NCI-H2029 (cell line): ENCODE data around the gene OR10V1.
A peak's percentile ranks its signal among the peaks of the same experiment; 100 is the strongest.
"Not testable (repeated sequence)": the region's sequence is repeated elsewhere in the genome, so short reads cannot be mapped to it uniquely, and the experiment has no call there.

Experiments
- DNase-seq: peaks from one replicate; lab custom pipeline; 2025; lab: John Stamatoyannopoulos, UW

The OR10V1 gene

DNA sequence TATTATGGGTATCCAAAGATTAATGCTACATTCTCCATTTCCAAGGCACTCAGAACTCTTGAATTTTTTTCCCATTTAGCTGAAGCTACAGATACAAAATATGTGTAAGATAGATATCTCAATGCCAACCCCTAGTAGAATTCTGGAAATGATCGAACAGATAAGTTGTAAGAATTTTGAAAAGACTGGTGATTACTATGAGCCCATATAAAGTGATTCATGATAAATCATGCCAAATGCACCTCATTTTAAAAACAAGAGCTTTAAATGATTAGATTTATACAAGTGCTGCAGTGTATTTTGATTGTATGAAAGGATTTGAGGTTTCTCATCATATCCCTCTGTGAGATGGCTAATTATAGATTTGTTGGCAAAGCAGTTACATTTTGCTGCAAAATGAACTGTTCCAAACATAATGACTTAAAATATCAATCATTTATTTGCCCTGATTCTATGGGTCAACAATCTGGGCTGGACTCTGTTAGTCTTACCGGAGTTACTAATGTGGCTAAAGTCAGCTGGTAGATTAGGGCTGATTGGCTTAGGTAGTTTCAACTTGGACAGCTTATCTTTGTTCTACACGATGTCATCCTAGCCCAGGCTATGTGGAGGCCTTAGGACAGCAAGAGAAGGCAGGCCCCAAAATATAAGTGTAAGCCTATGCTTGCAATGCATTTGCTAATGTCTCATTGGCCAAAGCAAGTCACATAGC lies 3.4 kb downstream of the OR10V1 start:
- no peak for DNase-seq

DNA sequence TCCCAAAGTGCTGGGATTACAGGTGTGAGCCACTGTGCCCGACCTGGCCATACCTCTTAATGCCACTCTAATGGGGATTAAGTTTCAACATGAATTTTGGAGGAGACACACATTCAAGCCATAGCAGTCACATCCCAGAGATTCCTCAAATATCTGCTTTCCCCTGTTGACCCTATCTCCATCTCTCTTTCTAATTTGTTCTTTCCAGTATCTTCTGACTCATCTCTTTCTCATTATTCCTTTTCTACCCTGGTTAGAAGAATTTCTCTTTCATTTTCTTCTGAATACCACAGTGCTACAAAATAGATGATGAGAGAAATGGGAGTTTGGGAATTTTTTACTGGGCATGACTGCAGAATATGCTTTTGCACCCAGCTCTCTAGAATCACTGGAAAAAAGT lies 5.1 kb downstream of the OR10V1 start:
- no peak for DNase-seq

DNA sequence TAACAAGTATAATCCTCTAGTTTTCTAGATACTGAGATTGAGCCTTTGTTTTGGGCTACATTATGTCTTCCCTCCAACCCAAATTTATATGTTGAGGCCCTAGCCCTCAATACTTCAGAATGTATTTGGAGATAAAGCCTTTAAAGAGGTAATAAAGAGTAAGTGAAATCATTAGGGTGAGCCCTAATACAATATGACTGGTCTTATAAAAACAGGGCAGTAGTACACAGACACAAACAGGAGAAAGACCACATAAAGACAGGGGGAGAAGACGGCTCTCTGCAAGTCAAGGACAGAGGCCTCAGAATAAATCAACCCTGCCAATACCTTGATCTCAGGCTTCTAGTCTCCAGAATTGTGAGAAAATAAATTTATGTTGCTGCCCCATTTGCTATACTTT lies 6.3 kb downstream of the OR10V1 start:
- no peak for DNase-seq

DNA sequence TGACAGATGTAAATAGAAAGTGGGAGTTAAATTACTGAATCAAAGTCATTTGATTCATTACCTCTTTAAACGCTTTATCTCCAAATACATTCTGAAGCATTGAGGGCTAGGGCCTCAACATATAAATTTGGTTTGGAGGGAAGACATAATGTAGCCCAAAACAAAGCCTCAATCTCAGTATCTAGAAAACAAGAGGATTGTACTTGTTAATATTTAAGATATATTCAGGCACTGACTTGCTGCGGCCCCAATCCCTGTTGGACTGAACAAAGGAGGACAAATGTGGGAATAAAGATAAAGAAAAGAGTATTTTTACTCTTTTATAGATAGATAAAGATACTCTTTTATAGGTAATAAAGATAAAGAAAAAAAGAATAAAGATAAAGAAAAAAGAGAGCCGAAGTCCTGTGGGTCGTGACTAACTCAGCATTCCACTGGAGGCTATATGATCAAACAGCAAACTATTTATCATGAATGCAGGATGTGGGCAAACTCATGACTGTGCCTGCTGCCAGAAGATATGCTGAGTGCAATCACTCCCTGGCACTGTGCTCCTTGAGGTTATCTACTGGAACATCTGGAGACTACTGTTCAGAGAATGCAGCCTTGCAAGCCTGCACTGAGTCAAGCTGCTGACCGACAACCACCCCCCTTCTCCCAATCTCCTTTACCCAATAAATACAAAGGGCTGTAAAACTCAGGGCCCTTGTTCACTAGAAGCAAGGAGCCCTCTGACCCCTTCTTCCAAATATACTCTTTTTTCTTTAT lies 6.9 kb downstream of the OR10V1 start:
- DNase-seq, result no peak

DNA sequence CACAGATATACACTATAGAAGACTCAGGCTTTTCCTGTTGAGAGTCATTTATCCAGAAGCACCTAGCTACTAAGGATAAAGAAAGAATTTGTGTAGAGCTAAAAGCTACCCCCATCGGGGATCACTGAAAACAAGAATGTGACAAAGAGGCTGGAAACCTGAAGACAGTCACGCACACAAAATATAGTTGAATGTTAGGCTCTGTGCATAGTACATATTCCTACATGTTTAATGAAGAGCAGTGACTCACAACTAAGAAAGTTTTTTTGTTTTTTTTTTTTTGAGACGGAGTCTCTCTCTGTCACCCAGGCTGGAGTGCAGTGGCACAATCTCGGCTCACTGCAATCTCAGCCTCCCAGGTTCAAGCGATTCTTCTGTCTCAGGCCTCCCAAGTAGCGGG lies 8.4 kb downstream of the OR10V1 start:
- no peak for DNase-seq

DNA sequence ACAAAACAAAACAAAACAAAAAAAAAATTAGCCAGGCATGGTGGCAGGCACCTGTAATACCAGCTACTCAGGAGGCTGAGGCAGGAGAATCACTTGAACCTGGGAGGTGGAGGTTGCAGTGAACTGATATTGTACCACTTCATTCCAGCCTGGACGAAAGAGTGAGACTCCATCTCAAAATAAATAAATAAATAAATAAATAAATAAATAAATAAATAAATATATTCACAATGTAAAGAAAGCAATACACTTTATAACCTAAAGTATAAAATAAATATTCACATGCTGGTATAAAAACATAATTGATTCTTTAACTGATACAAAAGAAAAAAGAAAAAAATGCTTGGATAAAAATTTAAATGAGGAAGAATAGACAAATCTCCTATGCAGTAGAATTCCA lies 10.1 kb downstream of the OR10V1 start:
- DNase-seq, result not testable (repeated sequence)

DNA sequence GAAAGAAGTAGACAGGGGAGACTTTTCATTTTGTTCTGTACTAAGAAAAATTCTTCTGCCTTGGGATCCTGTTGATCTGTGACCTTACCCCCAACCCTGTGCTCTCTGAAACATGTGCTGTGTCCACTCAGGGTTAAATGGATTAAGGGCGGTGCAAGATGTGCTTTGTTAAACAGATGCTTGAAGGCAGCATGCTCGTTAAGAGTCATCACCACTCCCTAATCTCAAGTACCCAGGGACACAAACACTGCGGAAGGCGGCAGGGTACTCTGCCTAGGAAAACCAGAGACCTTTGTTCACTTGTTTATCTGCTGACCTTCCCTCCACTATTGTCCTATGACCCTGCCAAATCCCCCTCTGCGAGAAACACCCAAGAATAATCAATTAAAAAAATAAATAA lies 13.5 kb downstream of the OR10V1 start:
- DNase-seq, result not testable (repeated sequence)

DNA sequence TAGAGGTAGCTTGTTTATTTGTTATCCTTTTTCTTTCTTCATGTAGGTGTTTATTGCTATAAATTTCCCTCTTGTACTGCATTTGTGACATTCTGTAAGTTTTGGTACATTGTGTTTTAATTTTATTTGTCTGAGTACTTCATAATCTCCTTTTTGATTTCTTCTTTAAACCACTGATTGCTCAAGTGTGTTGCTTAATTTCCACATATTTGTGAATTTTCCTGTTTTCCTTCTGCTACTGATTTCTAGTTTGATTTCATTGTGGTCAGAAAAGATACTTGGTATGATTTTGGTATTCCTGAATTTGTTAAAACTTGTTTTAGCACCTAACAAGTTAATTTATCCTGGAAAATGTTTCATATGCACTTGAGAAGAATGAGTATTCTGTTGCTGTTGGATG lies 15.1 kb downstream of the OR10V1 start:
- DNase-seq, result no peak

DNA sequence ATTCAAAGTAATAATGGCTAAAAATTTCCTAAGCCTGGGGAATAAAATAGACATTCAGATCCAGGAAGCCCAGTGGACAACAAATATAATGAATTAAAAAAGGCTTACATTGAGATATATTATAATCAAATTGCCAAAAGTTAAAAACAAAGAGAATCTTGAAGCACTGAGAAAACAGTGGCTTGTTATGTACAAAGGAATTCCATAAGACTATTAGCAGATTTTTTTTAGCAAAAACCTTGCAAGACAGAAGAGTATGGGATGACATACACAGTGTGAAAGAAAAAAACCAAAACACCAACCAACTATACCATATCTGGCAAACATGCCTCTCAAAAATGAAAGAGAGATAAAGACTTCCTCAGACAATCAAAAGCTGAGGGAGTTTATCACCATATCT lies 20.7 kb downstream of the OR10V1 start:
- DNase-seq, result no peak

DNA sequence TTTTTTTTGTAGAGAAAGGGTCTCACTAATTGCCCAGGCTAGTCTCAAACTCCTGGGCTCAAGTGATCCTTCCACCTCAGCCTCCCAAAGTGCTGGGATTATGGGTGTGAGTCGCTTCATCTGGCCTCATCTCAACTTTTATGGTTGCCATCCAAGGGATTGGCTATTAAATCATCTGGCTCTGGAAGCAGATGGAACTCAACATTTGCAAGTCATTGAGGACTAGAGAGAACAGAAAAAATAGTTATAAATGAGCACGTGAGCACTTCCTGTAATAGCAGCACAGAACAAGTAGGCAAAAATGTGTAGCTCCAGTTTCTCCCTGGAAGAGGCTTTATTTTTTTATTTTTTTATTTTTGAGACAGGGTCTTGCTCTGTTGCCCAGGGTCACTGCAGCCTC lies 22.5 kb downstream of the OR10V1 start:
- DNase-seq, result no peak

DNA sequence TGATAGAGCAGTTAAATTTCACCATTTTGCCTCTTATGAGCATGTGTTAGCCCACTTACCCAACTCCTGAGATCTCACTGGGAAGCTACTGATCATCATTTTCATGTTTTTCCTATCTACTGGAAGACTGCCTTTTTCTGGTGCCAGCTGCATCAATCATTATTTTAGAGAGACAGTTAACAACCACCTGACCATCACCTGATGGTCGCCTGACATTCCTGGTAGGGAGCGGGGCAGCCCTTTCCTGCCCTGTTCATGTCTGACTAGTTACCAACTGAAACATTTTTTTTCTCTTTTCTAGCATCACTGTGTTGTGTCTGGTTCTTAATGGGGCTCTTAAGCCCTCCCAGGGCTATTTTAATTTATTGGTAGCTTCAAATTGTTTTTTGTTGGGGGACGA lies 24.6 kb downstream of the OR10V1 start:
- DNase-seq, result no peak

DNA sequence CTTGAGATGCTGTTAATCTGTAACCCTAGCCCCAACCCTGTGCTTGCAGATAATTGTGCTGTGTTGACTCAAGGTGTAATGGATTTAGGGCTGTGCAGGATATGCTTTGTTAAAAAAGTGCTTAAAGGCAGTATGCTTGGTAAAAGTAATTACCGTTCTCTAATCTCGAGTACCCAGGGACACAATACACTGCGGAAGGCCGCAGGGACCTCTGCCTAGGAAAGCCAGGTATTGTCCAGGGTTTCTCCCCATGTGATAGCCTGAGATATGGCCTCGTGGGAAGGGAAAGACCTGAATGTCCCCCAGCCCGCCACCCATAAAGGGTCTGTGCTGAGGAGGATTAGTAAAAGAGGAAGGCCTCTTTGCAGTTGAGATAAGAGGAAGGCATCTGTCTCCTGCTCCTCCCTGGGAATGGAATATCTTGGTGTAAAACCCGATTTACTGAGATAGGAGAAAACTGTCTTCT lies 32.4 kb downstream of the OR10V1 start:
- DNase-seq, result peak; percentile 12

DNA sequence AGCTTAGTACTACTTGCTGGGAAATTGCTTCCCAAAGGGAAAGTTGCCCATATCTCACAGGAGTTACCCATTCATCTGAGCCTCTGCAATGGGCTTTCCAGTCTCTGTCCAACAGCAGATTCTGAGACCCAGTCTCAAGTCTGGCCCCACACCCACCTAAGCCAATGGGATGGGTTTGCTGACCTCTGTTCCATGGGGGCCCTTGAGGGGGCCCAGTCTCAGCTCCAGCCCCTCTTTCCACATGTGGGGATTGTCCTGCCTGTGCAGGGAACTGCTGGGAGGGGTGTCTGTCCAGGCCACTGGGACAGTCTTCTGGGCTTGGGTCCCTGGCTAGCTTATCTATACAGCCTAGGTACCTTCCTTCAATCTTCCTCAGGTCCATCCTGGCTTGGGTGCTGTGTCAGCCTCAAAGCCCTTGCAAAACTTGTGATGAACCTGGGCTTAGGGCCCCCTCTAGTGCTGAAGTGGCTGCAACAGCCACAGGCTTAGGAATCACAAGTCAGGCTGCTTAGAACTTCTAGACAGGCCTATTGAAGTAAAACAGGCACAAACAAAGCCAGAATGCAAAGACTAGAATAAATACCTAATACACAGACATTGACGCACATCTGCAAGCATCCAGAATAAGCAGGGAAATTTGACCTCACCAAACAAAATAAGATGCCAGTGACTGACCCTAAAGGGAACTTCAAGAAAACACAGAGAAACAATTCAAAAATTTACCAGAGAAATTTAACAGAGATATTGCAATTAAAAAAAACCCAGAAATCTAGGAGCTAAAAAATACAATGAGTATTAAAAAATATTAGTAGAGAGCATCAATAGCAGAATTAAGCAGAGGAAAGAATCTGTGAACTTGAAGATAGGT lies 33.1 kb downstream of the OR10V1 start:
- peak; percentile 29 for DNase-seq

DNA sequence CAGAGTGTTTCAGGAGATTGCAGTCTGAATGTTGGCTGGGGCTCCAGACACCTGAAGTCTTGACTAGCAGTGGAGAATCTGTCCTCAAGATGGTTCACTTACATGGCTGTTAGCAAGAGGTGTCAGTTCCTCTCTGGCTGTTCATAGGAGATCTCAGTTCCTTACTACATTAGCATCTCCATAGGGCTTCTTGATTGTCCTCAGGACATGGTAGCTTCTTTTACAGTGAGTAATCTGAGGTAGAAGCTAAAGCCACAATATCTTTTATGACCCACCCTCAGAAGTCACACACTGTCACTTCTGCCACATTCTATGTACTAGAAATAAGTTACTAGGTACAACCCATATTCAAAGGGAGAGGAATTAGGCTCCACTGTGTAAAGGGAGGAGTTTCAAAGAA lies 34.3 kb downstream of the OR10V1 start:
- no peak for DNase-seq

DNA sequence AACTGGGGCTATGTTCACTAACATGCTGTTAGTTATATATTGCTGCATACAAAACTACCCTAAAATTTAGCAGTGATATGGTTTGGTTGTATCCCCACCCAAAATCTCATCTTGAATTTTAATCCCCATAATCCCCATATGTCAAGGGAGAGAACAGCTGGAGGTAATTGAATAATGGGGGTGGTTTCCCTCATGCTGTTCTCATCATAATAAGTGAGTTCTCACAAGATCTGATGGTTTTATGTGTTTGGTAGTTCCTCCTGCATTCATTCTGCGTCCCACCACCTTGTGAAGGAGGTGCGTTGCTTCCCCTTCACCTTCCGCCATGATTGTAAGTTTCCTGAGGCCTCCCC lies 34.9 kb downstream of the OR10V1 start:
- no peak for DNase-seq

DNA sequence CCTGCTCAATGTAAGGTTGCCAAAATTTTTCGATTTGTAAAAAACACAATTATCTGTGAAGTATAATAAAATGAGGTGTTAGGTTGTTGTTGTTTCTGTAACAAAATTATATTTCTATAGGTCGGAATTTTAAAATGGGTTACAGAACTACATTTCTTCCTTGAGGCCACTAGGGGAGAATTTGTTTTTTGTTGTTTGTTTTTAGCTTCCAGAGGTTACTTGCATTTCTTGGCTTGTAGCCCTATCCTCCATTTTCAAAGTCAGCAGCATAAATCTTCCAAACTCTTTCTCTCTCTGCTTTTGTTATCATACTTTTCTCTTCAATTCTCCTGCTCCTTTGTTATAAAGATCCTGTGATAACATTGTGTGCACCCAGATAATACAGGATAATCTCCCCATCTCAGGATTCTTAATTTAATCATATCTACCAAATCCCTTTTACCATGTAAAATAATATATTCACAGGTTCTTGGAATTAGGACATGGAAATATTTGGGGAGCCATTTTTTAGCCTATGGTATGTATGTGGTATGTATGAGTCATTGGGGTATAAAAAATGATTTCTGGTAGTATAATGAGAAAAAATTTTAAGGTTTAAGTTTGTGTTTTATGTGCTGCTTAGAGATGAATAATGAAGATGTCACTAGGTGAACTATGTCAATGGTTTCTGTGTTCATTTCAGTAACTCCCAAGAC lies 35.4 kb downstream of the OR10V1 start:
- DNase-seq, result no peak

DNA sequence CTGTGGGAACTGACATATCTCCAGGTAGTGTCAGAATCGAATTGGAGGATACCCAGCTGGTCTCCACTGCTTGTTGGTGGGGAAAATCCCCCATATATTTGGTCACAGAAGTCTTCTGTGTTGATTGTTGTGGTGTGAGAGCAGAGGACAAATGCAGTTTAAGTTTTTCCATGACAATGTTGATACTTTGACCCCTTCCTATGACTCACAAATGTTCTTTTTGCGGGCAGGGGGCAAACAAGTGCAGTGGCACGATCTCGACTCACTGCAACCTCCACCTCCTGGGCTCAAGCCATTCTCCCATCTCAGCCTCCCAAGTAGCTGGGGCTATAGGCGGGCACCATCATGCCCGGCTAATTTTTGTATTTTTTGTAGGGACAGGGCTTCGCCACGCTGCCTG lies 37.4 kb downstream of the OR10V1 start:
- no peak for DNase-seq

DNA sequence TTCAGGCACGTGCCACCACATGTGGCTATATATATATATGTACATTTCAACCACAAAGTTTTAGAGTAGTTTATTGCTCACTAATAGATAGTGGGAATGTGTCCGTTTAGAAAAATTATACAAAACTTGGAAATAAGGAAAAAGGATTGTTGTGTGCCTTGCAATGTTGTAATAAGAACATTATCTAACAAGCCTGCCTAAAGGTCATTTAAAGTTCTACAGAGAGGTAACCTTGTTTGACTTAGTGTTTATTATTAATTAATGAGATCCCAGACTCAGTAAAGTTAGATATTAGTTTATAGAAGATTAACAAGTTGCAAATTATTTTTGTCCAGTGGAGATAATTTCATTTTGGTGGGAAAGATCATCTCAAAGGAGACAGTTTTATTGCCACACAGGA lies 39.4 kb downstream of the OR10V1 start:
- no peak for DNase-seq

DNA sequence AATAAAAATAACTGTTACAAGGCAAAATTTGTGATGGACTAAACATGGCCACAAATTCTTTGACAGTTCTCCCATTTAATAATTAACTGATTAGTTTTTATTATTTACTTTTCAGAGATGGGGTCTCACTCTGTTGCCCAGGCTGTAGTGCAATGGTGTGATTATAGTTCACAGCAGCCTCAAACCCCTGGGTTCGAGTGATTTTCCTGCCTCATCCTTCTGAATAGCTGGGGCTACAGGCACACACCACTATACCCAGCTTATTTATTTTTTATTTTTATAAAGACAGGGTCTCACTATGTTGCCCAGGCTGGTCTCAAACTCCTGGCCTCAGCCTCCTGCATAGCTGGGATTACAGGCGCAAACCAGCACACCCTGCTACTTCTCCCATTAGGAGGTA lies 40.4 kb downstream of the OR10V1 start:
- DNase-seq, result no peak

DNA sequence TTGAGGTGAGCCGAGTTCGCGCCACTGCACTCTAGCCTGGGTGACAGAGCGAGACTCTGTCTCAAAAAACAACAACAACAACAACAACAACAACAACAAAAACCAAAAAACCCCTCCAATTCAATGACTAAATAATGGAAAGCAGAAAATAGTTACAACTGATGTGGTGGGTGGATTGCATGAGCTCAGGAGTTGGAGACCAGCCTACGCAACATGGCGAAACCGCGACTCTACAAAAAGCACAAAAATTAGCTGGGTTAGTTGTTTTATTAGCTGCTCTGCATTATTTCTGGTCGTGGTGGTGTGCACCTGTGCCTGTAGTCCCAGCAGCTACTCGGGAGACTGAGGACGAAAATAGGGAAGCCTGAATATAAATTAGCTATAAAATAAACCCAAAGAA lies 42.2 kb downstream of the OR10V1 start:
- no peak for DNase-seq

DNA sequence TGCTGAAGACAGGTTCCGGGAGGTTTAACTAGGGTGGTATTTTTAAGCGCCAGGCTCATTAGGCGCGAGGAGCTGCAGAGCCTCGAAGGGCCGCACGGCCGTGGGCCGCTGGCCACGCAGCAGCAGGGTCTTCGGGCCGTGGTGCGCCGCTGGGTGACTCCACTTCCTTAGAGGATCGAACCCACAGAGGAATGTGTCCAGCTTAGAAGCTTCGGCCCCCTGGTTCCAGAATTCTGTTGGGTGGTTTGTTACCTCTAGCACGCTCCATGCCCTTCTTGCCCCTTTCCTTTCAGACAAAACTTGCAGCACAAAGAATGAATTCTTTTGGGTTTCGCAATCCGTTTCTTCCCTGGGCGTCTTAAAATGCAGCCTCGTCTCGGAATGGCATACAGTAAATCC lies 44.0 kb downstream of the OR10V1 start:
- no peak for DNase-seq

DNA sequence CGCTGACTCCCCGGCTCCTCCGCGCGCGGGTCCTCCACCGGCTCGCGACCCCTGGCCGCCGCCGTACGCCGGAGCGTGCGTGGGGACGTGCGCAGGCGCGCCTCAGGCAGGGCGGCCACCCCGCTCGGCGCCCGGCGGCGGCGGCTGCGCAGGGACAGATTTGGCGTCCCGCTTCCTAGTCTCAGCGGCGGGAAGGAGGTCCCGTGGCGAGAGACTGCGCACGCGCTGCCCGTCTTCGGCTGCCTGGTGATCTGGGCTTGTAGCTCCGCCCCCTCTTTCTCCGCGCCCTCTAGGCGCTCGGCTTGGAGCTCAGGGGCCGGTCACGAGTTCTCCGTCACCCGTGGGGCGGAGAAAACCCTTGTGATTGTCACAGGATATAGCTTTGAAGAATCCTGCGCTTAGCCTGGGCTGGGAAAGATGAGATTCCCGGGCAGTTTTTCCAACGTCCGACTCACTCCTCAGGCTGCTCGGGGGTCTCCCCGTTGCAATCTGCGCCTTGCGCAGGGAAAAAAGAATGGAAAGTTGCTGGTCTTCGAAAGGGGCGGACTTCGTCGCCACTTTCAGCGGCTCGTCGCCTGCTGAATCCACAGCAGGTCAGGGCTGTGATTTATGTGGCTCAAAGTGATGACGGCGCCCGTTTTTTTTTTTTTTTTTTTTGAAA lies 44.6 kb downstream of the OR10V1 start, which contains the start of gene PATL1:
TSS of gene PATL1 (minus strand) at position 88 of the 661 bp plus-strand sequence. CDS start 142 bp downstream, outside the sequence.
- peak; percentile 98 for DNase-seq
